HEK293 (cell line): ENCODE data around the gene PITRM1.

Experiments used
- CTCF ChIA-PET: fragments of 350-600 bp; formaldehyde crosslinking; extraction: SDS; loops from one replicate; lab custom pipeline; 2021; ENCODE audit warnings: antibody characterized with exemption; lab: Yijun Ruan, JAX
- POLR2A ChIA-PET: fragments of 300-600 bp; formaldehyde crosslinking; extraction: SDS; loops from one replicate; lab custom pipeline; 2020; ENCODE audit warnings: antibody characterized with exemption, inconsistent platforms; lab: Yijun Ruan, JAX
- H3K27ac ChIP-seq: fragments of 200-500 bp; sonication (Bioruptor generic); 2 replicates; pipeline ENCODE4 v1.5.1; 2014; ENCODE audit warnings: low read depth, low read length, control low read depth, inconsistent platforms; ENCODE audit errors: extremely low read depth
- H3K36me3 ChIP-seq, 2 experiments: fragments of 200-500 bp in 1 of 2; sonication (Bioruptor generic) in 1 of 2; 1 replicate in 1 of 2; 2 replicates in 1 of 2; pipeline ENCODE4 v1.5.1; 2014 to 2017; ENCODE audit warnings: inconsistent platforms in 2 of 2, low read length in 2 of 2; ENCODE audit not compliant: control insufficient read depth in 2 of 2, insufficient read depth in 1 of 2
- H3K4me1 ChIP-seq: fragments of 200-500 bp; sonication (Bioruptor generic); 2 replicates; pipeline ENCODE4 v1.5.1; 2014; ENCODE audit warnings: mild to moderate bottlenecking, low read length, inconsistent platforms; ENCODE audit not compliant: control insufficient read depth, insufficient read depth
- H3K4me3 ChIP-seq: 2 replicates; pipeline ENCODE4 v1.5.1; 2011; ENCODE audit warnings: low read depth, mild to moderate bottlenecking, control low read depth, low read length, moderate library complexity
- H3K9me3 ChIP-seq: fragments of 200-500 bp; sonication (Bioruptor generic); 2 replicates; pipeline ENCODE4 v1.5.1; 2014; ENCODE audit warnings: low read depth, low read length, inconsistent platforms; ENCODE audit not compliant: control insufficient read depth, insufficient read depth
- BCL11A ChIP-seq: fragments of 450-650 bp; formaldehyde crosslinking; IDR thresholded peaks from 2 replicates; pipeline ENCODE4 v1.5.1; 2016; ENCODE audit warnings: low read depth, missing biosample characterization, missing genetic modification characterization
- GFI1B ChIP-seq: fragments of 450-650 bp; formaldehyde crosslinking; IDR thresholded peaks from 2 replicates; pipeline ENCODE4 v1.5.1; 2016; ENCODE audit warnings: missing biosample characterization, missing genetic modification characterization
- GLI2 ChIP-seq: fragments of 450-650 bp; formaldehyde crosslinking; IDR thresholded peaks from 2 replicates; pipeline ENCODE4; 2017; ENCODE audit warnings: missing biosample characterization, missing genetic modification characterization, low read depth, borderline replicate concordance
- GLIS1 ChIP-seq: fragments of 450-650 bp; formaldehyde crosslinking; IDR thresholded peaks from 2 replicates; pipeline ENCODE4 v1.5.1; 2016; ENCODE audit warnings: missing biosample characterization, missing genetic modification characterization
- KLF10 ChIP-seq: fragments of 450-650 bp; IDR thresholded peaks from 2 replicates; pipeline ENCODE4 v1.5.1; 2018; ENCODE audit warnings: missing biosample characterization, mild to moderate bottlenecking, missing genetic modification characterization
- KLF16 ChIP-seq: fragments of 450-650 bp; formaldehyde crosslinking; IDR thresholded peaks from 2 replicates; pipeline ENCODE4 v1.5.1; 2017; ENCODE audit warnings: missing biosample characterization, missing genetic modification characterization
- YY1 ChIP-seq: fragments of 450-650 bp; formaldehyde crosslinking; IDR thresholded peaks from 2 replicates; pipeline ENCODE4 v1.5.1; 2018; ENCODE audit warnings: missing biosample characterization, missing genetic modification characterization
- ZNF274 ChIP-seq, 2 experiments: fragments of 200-500 bp in 1 of 2; fragments of 450-650 bp in 1 of 2; sonication (Bioruptor generic) in 1 of 2; formaldehyde crosslinking in 1 of 2; IDR thresholded peaks; 2 replicates each; pipeline versions ENCODE4 v1.5.1 to v1.6.1; 2014 to 2016; ENCODE audit warnings: borderline replicate concordance in 1 of 2, inconsistent platforms in 1 of 2, low read length in 1 of 2, missing biosample characterization in 1 of 2, missing genetic modification characterization in 1 of 2
- ZNF571 ChIP-seq: fragments of 450-650 bp; formaldehyde crosslinking; IDR thresholded peaks from 2 replicates; pipeline ENCODE4 v1.5.0; 2017; ENCODE audit warnings: missing biosample characterization, missing genetic modification characterization
- ZNF624 ChIP-seq: fragments of 450-650 bp; formaldehyde crosslinking; IDR thresholded peaks from 2 replicates; pipeline ENCODE4 v1.5.1; 2017; ENCODE audit warnings: missing biosample characterization, missing genetic modification characterization
- ZNF664 ChIP-seq: fragments of 450-650 bp; formaldehyde crosslinking; IDR thresholded peaks from 2 replicates; pipeline ENCODE4 v1.5.1; 2016; ENCODE audit warnings: missing biosample characterization, missing genetic modification characterization
- TF ChIP-seq, protein P1 (sequence below): fragments of 450-650 bp; formaldehyde crosslinking; IDR thresholded peaks from 2 replicates; pipeline ENCODE4 v1.5.1; 2016; ENCODE audit warnings: missing biosample characterization, missing genetic modification characterization
- TF ChIP-seq, protein P2 (sequence below): fragments of 450-650 bp; formaldehyde crosslinking; IDR thresholded peaks from 2 replicates; pipeline ENCODE4 v1.5.1; 2017; ENCODE audit warnings: missing biosample characterization, missing genetic modification characterization
- TF ChIP-seq, protein P3 (sequence below): fragments of 450-650 bp; formaldehyde crosslinking; IDR thresholded peaks from 2 replicates; pipeline ENCODE4 v1.5.1; 2016; ENCODE audit warnings: missing biosample characterization, missing genetic modification characterization
- TF ChIP-seq, protein P4 (sequence below): fragments of 450-650 bp; formaldehyde crosslinking; IDR thresholded peaks from 2 replicates; pipeline ENCODE4 v1.5.1; 2016; ENCODE audit warnings: missing biosample characterization, missing genetic modification characterization
- TF ChIP-seq, protein P5 (sequence below): fragments of 450-650 bp; formaldehyde crosslinking; IDR thresholded peaks from 2 replicates; pipeline ENCODE4 v1.5.0; 2017; ENCODE audit warnings: missing biosample characterization, missing genetic modification characterization, borderline replicate concordance

The PITRM1 gene

DNA sequence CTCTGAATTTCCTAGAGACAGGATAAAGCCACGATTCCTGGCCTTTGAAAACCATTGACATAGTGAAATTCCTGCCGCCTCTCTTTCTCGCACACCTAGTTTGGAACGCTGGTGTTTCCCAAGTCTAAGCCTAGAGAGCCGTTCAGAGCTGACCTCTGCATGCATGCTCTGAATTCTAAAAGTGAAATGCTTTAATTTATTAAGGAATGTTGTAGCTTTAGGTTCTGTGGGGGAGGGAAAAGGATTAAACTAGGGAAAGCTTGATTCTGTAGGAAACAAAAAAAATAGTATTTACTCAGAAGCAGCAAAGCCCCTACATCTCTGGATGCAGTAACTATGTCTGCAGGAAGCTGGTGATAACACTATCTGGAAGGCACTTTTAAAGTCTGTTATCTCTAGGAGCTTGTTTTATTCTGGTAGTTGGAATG, 78.0 kb downstream of the PITRM1 start:
- CTCF ChIA-PET, result interaction anchor here (0.6 to 0.8 kb wide), 4 partner anchors 22 to 1687 kb away, joined by 3 to 4 read pairs (median 3); no protein-coding TSS in a partner anchor
- peak overlapping the region; percentile 42; the same call in 1 of the 2 replicates for H3K27ac ChIP-seq
- POLR2A ChIA-PET, result interaction anchor here (1.2 to 2.0 kb wide), 4 partner anchors 15 to 78 kb away, joined by 5 to 8 read pairs (median 6); partner anchors contain the start of gene PITRM1
- no peaks in the 10 kb centered on the region for H3K9me3 ChIP-seq
- H3K4me3 ChIP-seq, result no peak overlapping the region
- H3K36me3 ChIP-seq, result peaks cover 5 to 27% of the 10 kb centered on the region in 2 experiments; a peak in 2 of 3 replicates
- peaks cover 13% of the 10 kb centered on the region for H3K4me1 ChIP-seq
- TF ChIP-seq, protein P1, sequence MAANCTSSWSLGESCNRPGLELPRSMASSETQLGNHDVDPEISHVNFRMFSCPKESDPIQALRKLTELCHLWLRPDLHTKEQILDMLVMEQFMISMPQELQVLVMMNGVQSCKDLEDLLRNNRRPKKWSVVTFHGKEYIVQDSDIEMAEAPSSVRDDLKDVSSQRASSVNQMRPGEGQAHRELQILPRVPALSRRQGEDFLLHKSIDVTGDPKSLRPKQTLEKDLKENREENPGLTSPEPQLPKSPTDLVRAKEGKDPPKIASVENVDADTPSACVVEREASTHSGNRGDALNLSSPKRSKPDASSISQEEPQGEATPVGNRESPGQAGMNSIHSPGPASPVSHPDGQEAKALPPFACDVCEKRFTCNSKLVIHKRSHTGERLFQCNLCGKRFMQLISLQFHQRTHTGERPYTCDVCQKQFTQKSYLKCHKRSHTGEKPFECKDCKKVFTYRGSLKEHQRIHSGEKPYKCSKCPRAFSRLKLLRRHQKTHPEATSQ (tag by site-specific recombination), result no peak
- TF ChIP-seq, protein P2, sequence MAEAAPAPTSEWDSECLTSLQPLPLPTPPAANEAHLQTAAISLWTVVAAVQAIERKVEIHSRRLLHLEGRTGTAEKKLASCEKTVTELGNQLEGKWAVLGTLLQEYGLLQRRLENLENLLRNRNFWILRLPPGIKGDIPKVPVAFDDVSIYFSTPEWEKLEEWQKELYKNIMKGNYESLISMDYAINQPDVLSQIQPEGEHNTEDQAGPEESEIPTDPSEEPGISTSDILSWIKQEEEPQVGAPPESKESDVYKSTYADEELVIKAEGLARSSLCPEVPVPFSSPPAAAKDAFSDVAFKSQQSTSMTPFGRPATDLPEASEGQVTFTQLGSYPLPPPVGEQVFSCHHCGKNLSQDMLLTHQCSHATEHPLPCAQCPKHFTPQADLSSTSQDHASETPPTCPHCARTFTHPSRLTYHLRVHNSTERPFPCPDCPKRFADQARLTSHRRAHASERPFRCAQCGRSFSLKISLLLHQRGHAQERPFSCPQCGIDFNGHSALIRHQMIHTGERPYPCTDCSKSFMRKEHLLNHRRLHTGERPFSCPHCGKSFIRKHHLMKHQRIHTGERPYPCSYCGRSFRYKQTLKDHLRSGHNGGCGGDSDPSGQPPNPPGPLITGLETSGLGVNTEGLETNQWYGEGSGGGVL, result no peak
- TF ChIP-seq GFI1B (no peak), GLI2 (no peak), KLF16 (tag by site-specific recombination) (no peak), ZNF571 (no peak), GLIS1 (no peak), BCL11A (tag by site-specific recombination) (no peak), YY1 (no peak), ZNF624 (no peak)
- TF ChIP-seq, protein P3, sequence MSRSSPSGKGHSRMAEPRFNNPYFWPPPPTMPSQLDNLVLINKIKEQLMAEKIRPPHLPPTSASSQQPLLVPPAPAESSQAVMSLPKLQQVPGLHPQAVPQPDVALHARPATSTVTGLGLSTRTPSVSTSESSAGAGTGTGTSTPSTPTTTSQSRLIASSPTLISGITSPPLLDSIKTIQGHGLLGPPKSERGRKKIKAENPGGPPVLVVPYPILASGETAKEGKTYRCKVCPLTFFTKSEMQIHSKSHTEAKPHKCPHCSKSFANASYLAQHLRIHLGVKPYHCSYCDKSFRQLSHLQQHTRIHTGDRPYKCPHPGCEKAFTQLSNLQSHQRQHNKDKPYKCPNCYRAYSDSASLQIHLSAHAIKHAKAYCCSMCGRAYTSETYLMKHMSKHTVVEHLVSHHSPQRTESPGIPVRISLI (tag by site-specific recombination), result no peak

DNA sequence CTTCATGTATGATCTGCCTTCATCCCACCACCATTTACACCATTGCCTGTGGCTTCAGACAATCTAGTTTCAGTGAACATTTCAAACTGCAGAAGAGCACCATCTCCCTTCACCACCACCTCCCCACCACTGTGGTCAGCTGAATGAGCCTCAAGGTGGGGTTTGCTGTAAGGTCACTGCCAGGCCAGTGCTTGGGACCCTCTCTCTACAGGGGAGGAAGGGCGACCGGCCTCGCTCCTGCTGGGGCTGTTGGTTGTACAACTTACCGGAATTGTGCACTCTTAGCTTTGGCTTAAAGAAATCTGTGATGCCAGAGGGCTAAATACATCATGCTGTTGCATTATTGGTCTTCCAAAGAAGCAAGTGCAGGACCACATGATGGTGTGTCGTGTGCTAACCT, 78.6 kb downstream of the PITRM1 start:
- Histone ChIP-seq H3K27ac (no peak overlapping the region), H3K4me3 (no peak overlapping the region), H3K9me3 (no peaks in the 10 kb centered on the region), H3K4me1 (peaks cover 13% of the 10 kb centered on the region), H3K36me3 (peaks cover 4 to 24% of the 10 kb centered on the region in 2 experiments; a peak in 2 of 3 replicates)
- TF ChIP-seq, protein P4, sequence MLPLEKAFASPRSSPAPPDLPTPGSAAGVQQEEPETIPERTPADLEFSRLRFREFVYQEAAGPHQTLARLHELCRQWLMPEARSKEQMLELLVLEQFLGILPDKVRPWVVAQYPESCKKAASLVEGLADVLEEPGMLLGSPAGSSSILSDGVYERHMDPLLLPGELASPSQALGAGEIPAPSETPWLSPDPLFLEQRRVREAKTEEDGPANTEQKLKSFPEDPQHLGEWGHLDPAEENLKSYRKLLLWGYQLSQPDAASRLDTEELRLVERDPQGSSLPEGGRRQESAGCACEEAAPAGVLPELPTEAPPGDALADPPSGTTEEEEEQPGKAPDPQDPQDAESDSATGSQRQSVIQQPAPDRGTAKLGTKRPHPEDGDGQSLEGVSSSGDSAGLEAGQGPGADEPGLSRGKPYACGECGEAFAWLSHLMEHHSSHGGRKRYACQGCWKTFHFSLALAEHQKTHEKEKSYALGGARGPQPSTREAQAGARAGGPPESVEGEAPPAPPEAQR (tag by site-specific recombination), result no peak
- TF ChIP-seq KLF10 (no peak), GLIS1 (no peak), ZNF664 (tag by site-specific recombination) (no peak), ZNF274 (IDR thresholded peaks at IDR 0.05; ENCODE audit: low read length) (no peak), ZNF274 (tag by site-specific recombination; IDR thresholded peaks at IDR 0.05; ENCODE audit: borderline replicate concordance) (no peak)
- TF ChIP-seq, protein P5, sequence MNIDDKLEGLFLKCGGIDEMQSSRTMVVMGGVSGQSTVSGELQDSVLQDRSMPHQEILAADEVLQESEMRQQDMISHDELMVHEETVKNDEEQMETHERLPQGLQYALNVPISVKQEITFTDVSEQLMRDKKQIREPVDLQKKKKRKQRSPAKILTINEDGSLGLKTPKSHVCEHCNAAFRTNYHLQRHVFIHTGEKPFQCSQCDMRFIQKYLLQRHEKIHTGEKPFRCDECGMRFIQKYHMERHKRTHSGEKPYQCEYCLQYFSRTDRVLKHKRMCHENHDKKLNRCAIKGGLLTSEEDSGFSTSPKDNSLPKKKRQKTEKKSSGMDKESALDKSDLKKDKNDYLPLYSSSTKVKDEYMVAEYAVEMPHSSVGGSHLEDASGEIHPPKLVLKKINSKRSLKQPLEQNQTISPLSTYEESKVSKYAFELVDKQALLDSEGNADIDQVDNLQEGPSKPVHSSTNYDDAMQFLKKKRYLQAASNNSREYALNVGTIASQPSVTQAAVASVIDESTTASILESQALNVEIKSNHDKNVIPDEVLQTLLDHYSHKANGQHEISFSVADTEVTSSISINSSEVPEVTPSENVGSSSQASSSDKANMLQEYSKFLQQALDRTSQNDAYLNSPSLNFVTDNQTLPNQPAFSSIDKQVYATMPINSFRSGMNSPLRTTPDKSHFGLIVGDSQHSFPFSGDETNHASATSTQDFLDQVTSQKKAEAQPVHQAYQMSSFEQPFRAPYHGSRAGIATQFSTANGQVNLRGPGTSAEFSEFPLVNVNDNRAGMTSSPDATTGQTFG (tag by site-specific recombination), result no peak
- ChIA-PET POLR2A (interaction anchor here (1.4 kb wide), 1 partner anchor 79 kb away, joined by 3 read pairs; the partner anchor contains the start of gene PITRM1), CTCF (no interaction called here)
